D721Med (cell line): Measurements from ENCODE around the gene MS4A14.

Source experiments
- DNase-seq: peaks from one replicate; pipeline ENCODE4 v3.0.0; 2011; ENCODE audit warnings: low spot score; ENCODE audit not compliant: insufficient read length
- FAIRE-seq: peaks from 2 replicates; lab custom pipeline; 2011; peaks lifted over from hg19 to GRCh38; lab: Jason Lieb, UNC
- TF ChIP-seq, protein P1 (sequence below): IDR thresholded peaks from 2 replicates; pipeline ENCODE4 v1.5.1; 2012; ENCODE audit warnings: mild to moderate bottlenecking, control low read depth; ENCODE audit not compliant: insufficient read depth; ENCODE audit errors: missing control alignments

Gene MS4A14

DNA sequence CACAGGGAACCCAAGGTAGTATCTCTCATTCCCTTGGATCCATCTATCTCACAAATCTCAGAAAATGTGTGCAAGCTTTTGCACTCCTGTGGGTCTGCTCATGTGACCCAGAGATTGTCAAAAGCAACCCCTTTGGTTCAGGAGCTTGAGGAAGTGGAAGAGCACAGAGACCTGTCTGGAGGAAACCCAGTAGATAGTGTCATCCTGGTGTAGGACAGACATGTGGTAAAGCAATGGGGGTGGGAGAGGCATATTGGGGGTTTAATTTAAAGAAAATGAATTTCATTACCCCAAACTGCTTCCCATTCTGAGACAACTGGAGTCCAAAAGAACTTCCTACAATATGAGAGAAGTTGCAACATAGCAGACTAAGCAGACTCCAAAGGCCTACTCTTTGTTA lies 5.8 kb upstream of the MS4A14 start:
- no peak for FAIRE-seq
- TF ChIP-seq, protein P1, sequence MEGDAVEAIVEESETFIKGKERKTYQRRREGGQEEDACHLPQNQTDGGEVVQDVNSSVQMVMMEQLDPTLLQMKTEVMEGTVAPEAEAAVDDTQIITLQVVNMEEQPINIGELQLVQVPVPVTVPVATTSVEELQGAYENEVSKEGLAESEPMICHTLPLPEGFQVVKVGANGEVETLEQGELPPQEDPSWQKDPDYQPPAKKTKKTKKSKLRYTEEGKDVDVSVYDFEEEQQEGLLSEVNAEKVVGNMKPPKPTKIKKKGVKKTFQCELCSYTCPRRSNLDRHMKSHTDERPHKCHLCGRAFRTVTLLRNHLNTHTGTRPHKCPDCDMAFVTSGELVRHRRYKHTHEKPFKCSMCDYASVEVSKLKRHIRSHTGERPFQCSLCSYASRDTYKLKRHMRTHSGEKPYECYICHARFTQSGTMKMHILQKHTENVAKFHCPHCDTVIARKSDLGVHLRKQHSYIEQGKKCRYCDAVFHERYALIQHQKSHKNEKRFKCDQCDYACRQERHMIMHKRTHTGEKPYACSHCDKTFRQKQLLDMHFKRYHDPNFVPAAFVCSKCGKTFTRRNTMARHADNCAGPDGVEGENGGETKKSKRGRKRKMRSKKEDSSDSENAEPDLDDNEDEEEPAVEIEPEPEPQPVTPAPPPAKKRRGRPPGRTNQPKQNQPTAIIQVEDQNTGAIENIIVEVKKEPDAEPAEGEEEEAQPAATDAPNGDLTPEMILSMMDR = no peak
- DNase-seq = no peak

DNA sequence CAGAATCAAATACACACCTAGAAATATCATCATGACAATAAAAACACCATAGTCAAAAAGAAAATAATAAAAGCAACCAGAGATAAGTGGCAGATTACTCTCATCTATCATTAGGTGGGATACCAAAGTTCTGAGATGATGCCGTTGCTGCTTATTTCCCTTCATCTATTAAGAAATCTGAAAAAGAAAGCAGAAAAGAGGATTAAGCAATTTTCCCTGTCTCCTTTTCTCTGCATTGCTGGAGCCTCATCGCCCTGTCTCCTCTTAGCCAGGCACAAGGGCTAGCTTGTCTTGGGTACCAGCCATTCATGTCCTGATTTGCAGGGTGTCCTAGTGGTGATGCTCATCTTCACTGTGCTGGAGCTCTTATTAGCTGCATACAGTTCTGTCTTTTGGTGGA lies 3.9 kb upstream of the MS4A14 start:
- DNase-seq (no peak), FAIRE-seq (no peak)
- TF ChIP-seq, protein P1 = no peak

GRCh38 chr11:60393016-60393415 lies 3.2 kb upstream of the MS4A14 start:
- TF ChIP-seq, protein P1 = no peak
- DNase-seq (no peak), FAIRE-seq (no peak)

GRCh38 chr11:60394666-60395380 lies 1.4 kb upstream of the MS4A14 start:
- DNase-seq (no peak), FAIRE-seq (no peak)
- TF ChIP-seq, protein P1 = no peak

DNA sequence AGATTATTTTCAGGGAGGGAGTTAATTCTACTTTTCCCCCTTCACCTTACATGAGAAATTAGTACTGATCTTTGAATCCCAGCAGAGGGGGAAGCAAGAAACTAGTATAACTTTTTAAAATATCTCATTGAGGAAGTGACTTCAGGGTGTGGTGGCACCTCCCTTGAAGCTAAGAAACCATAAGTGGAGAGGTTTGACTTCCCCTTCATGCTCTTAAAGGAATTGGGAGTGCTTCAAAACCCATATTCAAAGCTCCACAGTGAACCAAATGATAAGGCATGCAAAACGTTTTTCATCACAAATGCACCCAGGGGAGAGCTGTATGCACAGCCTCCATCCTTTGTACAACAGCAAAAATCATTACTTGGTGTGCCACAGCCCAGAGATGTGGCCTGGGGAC lies 540 bp downstream of the MS4A14 start:
- DNase-seq (no peak), FAIRE-seq (no peak)
- TF ChIP-seq, protein P1 = no peak

GRCh38 chr11:60420015-60420414 lies 23.8 kb downstream of the MS4A14 start:
- TF ChIP-seq, protein P1 = no peak
- FAIRE-seq (no peak), DNase-seq (no peak)

DNA sequence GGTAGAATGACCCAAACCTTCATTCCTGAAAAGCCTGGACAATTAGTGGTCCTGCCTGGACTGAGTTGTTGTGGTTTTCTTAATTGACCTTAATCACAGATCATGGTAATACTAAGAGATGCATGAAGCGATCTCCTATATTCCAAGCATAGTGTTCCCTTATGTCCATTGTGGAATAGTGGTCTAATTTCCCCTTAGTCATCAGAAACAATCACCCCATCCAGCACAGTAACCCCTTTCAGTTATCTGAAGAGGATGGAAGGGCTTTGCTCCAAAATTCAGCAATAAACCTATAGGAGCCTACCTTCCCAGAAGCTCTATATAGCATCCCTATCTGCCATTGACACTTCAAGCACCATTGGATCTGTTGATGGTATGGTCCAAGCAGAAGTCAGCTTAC lies 26.4 kb downstream of the MS4A14 start:
- DNase-seq = no peak
- no peak for FAIRE-seq
- TF ChIP-seq, protein P1 = no peak
